Transverse colon (tissue), 4 donors: Measurements from ENCODE around the gene PCAT6.
"Not testable (repeated sequence)": the region's sequence is repeated elsewhere in the genome, so short reads cannot be mapped to it uniquely, and the experiment has no call there.

ENCODE experiments used
- CTCF ChIP-seq, 5 experiments: fragments of 200-600 bp in 3 of 5; fragments of 450-650 bp in 2 of 5; sonication (generic) in 3 of 5; IDR thresholded peaks; 1 replicate in 2 of 5; 2 replicates in 3 of 5; pipeline ENCODE4 v1.5.1; 2016 to 2017; ENCODE audit warnings: antibody characterized with exemption in 5 of 5, inconsistent platforms in 3 of 5, mild to moderate bottlenecking in 2 of 5, moderate library complexity in 1 of 5
- EP300 ChIP-seq: sonication (generic); formaldehyde crosslinking; IDR thresholded peaks from one replicate; pipeline ENCODE4 v1.6.1; 2017; ENCODE audit warnings: antibody characterized with exemption, low read depth
- POLR2A ChIP-seq: fragments of 450-650 bp; IDR thresholded peaks from one replicate; pipeline ENCODE4 v1.6.1; 2016; ENCODE audit warnings: antibody characterized with exemption, mild to moderate bottlenecking, moderate library complexity
- POLR2AphosphoS5 ChIP-seq, 3 donors: sonication (generic); formaldehyde crosslinking; IDR thresholded peaks; one replicate each; pipeline ENCODE4 v1.6.1; 2016; ENCODE audit warnings: antibody characterized with exemption in 3 of 3

- not testable (repeated sequence) for TF ChIP-seq EP300; POLR2A; POLR2AphosphoS5 (IDR thresholded peaks at IDR 0.05); CTCF (IDR thresholded peaks at IDR 0.05)
Observed at GRCh38 chr1:202829223-202829622, 18.5 kb downstream of the PCAT6 start.
